Fibroblast of skin of abdomen (primary cell): ENCODE data around the gene GALNT9. TPM values are rescaled to one million over a fixed set of nuclear protein-coding genes. Genes with fewer than 3 reads are reported as not detected.
"Not testable (repeated sequence)": the region's sequence is repeated elsewhere in the genome, so short reads cannot be mapped to it uniquely, and the experiment has no call there.

Experiments used
- DNase-seq: peaks from one replicate; pipeline ENCODE4 v3.0.0-alpha.2; 2013
- polyA plus RNA-seq, 2 experiments: library from polyadenylated mRNA; unstranded; fragments of 120-200 nt; gene quantifications; one replicate each; pipeline ENCODE4 v1.2.1, GENCODE V29; 2013; ENCODE audit not compliant: insufficient read length in 2 of 2

GALNT9 gene
- 0.19 TPM for polyA plus RNA-seq (2013, experiment 1 of 2; ENCODE audit: insufficient read length)
- 0.22 TPM for polyA plus RNA-seq (2013, experiment 2 of 2; ENCODE audit: insufficient read length)

DNA sequence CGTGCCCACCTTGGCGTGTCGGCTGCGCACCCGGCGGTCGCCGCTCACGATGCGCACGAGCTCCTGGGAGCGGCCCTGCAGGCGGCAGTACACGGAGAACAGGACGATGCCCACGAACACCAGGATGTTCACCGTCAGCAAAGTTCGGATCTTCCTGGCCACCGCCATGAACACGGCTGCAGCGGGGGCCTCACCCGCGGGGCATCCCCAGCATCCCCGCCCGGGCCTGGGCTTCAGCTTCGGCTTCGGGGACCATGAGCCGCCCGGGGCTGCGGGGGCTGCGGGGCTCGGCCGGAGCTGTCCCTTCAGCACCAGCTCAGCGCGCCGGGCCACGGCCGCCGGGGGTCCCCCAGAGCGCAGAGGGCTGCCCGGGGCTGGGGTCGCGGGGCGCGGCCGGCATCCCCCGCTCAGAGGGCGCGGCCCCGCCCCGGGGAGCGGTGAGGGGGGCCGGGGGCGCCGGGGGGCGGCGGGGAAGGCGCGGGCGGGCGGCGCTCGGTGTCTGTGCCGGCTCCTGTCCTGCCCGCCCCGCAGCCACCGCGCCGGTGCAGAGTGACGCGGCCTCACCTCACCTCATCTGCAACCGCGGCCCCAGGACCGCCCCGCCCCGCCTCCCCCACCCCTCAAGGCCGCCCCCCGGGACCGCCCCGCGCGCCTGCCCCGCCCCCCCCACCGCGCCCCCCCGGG is at the start of gene GALNT9:
Gene GALNT9, minus strand, starts transcription at position 554 of the 684 bp plus-strand sequence. Its CDS starts 386 bp downstream, at position 168.
- DNase-seq: peak; percentile 4

DNA sequence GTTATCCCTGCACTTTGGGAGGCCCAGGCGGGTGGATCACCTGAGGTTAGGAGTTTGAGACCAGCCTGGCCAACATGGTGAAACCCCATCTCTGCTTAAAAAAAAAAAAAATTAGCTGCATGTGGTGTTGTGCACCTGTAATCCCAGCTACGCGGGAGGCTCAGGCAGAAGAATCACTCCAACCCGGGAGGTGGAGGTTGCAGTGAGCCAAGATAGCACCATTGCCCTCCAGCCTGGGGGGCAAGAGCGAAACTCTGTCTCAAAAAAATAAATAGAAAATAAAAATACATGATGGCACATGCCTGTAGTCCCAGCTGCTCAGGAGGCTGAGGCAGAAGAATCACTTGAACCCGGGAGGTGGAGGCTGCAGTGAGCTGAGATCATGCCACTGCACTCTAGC is 49.7 kb upstream of the GALNT9 start:
- not testable (repeated sequence) for DNase-seq

DNA sequence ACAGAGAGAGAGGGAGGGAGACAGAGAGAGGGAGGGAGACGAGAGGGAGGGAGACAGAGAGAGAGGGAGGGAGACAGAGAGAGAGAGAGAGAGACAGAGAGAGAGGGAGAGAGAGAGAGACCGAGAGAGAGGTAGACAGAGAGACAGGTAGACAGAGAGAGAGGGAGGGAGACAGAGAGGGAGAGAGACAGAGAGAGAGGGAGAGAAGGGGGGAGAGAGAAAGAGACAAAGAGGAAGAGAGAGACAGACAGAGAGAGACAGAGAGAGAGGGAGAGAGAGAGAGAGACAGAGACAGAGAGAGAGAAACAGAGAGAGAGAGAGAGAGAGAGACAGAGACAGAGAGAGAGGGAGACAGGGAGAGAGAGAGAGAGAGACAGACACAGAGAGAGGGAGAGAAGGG is 47.8 kb upstream of the GALNT9 start:
- no peak for DNase-seq

DNA sequence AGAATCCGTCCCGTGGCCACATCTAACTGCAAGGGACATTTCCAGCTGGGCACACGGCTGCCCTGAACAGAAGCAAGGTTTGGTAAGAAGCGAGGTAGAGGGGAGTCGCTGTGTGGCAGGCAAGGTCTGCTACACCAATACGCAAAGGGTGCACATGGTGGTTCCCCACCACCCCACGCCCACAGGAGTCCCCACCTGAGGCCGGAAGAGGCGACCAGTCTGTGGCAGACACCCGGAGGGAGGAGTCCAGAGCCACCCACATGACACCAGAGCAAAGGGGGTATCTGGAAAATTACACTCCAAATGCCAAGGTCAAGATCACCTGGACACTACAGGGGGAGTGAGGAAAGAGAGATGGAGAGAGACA is 47.1 kb upstream of the GALNT9 start:
- DNase-seq: no peak

DNA sequence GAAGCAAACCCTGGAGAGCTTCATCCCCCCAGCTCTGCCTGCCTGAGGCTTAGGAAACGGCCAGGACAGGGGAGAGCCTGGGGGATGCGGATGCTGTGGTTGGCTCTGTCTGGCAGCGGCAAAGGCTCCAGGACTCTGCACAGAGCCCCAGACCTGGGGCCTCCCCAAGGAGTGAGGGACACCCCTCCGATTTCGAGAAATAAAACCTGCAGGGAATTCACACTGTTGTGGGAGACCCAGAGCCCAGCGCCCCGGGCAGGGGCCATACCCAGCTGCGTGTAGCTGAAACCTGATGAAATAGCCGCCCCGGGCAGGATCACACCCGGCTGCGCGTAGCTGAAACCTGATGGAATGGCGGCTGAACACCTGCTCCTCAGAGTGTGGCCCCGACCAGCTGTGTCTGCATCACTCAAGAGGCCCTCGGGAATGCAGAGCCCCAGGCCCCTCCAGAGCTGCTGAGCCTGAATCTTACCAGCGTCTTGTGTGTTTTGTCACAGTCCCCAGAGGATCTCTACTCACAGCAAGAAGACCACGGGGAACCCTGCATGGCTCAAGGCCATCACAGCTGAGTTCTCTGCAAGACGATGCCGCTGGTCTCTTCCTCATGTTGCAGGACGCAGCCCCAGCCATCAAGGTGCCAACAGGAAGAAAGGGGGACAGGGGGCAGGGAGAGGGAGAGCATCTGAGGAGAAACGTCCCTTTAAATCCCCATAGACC is 46.5 kb upstream of the GALNT9 start:
- DNase-seq: no peak

DNA sequence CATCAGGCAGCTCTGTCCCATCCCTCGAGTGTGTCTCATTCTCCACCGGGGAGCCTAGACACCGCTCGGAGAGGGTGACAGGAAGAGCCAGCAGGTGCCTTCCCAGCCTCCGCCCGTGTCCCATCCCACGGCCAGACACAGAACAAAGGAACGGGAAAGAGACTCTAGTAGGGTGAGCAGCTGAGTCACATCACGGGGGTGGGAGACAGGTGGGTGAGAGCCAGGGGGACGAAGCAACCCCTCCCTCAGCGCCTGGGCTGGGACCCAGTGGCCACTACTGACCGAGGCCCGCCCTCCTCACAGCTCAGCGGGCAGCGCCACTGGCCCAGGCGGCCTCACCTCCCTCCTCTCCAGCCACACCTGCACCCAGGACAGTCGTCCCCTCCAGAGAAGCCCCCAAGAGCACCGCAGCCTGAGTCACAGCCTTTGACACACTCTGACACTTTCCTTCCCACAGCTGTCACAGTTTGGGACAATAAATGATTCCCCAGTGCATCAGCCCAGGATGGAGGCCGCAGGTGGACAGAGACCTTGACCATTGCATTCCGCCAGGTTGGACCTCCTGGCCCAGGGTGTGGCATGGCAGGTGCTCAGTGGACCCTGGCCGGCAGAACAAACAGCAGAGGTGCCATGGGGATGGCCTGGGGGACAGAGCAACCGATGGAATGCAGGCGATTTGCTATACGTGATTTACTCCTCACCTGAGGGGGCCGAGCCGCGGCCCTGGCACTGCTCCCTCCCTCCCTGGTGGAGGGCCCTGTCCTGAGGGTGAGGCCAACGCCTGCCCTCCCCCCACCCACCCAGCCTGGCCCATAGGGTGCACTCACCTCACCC is 45.4 kb upstream of the GALNT9 start:
- DNase-seq: no peak

DNA sequence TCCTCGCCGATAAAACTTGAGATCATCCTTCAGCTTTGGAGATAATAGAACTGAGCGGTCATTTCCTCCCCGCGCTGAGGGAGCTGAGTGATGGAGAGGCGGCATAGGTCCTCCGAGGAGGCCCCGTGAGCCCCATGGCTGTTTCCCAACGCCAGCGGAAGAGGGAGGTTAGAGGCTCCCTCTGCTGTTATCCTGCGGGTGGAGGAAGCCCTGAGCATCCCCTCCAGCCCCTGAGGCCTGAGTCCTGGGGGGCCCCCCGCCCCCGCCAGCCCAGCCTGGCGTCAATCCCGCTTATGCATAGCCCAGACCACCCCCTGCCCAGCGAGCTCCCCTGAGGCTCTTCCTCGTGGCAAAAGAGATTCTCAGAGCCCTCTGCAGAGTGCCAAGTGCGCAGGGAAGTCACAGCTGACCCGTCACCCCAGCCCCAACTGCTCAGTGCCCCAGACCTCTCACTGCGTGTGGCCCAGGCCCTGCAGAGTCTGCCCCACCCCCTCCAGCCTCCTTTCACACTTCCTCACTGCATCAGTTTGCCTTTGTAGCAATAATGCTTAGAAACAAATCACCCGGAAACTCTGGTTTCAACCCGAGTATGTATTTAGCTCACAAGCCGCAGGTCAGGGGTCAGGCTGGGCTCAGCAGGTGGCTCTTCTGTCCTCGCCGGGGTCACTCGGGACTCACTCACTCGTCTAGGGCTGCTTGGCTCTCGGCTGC is 44.7 kb upstream of the GALNT9 start:
- no peak for DNase-seq

DNA sequence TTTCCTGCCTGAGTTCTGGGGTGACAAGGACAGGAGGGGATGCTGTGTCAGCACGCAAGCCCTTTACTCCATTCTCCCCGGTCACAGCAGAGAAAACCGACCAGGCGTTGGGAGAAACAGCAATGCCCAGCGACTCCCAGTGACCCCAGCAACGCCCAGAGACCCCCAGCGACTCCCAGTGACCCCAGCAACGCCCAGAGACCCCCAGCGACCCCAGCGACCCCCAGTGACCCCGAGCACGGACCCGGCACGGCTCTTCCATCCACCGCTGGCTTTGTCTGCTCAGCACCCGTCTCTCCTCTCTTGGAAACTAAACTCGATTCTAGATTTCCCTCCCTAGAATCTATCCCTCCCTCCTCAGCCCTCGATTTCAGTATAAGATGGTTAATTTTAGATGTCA is 38.5 kb upstream of the GALNT9 start:
- no peak for DNase-seq

DNA sequence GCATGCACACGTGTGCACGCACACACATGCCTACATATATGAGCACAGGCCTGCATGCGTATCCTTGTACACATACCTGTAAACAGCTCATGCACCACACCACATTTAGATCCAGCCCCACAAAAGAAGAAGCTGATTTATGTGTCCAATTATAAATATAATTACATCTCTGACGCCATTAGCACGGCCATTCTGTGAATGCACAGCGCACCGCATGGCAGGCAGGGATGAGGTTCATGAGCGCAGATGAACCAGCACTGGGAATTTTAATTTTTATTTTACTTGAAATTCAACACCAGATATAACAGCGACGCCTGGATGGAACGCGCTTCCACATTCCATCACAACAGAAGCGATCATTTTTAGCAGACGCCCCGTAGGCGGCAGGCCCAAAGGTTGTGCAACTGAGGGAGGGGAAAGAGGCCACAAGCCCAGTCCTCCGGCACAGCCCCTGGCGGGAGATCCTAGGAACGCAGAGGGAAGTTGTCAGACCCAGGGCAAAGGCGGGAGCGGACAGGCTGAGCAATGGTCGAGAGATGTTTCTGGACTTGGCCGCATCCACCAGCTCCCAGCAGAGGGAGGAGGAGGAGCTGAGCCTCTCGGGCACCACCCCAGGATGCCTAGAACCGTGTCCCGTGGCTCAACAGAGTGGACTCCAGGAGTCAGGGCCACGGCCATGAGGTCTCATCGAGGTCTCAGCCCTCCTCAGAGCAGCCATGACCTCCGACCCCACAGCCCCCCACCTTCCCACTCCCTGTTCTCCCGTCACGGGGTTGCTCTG is 37.9 kb upstream of the GALNT9 start:
- no peak for DNase-seq

DNA sequence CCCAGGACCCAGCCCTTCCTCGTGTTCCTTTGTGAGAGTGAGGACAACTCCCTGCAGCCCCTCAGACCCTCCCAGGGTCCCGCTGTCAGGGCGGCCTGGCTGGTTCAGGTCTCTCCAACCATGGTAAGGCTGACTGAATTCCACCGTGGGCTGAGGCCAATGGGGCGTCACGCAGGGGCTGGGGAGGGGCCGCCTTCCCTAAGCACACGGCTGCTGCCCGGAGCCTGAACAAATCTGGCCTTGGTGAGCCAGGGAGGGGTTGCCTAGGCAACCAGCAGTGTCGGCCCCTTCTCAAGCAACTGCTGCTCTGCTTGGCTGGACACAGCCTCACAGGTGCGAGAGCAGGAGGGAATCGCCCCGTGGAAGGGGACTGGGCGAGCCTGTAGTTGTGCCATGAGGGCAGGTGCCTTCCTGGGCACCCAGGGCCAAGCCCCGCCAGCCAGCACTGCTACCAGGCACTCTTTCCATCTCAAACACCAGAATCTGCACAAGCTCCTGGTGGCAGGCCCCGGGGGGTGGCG is 37.0 kb upstream of the GALNT9 start:
- DNase-seq: no peak

DNA sequence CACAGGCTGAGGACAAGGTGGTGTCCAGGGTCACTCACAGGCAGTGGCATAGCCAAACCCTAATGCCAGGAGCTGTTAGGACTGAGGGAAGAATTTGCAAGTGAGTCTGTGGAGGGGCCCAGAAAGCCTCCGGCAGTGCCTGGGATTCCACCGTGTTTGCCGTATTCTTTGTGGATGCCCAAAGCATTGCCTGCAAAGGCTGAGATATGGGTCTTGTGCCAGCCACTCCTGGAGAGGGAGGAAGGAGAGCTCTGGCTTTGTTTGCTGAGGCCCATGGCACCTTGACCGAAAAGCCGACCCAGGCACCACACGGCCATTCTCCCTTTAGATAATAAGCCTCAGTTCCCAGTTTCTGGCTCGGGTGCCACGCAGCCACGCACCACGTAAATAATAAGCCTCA is 35.8 kb upstream of the GALNT9 start:
- DNase-seq: no peak

DNA sequence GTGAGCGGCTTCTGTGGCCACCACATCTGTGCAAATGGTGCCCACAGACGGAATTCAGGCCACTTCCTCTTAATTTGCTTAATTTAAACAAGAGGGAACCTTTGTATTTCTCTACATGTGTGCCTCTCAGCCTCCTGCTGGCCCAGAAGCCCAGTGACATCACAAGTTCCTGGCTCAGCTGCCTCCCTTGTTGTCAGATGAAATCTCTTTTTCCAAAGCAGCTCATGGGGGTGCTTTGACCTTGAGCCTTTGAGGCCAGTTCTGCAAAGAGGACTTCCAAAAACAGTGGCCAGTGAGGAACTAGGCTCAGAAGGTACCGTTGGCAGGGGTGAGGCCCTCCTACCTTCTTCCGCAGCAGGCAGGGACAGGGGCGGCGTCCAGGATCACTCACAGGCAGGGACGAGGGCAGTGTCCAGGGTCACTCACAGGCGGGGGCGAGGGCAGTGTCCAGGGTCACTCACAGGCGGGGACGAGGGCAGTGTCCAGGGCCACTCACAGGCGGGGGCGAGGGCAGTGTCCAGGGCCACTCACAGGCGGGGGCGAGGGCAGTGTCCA is 35.0 kb upstream of the GALNT9 start:
- no peak for DNase-seq

DNA sequence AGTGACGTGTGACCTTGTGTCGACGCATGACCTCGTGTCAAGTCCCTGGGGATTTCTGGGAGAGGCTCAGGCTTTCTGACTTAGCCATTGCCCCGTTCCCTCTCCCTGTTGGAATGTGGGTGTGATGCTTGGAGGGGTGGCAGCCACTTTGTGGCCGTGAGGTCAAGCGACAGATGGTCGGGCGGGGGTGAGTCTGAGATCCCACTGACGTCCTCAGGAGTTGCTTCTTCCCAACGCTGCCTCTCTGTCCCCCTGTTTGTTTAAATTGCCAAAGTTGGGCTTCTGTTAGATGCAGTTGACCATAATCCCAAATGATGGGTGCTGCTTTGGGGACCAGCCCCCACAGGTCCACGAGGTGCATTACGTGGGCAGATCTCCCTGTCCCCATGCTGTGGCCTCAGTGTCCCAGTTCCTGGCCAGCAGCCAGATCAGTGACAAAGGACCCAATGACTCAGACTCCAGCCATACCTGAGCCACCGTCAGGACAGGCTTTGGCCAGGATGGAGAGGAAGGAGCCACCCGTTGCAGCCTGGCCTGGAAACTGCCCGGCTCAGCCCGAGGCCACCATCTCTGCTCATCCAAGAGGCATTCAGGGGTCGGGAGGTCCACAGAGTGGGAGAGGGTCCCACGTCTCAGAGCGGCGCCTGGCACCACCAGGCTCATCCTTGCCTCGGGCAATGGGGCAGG is 34.4 kb upstream of the GALNT9 start:
- DNase-seq: no peak

DNA sequence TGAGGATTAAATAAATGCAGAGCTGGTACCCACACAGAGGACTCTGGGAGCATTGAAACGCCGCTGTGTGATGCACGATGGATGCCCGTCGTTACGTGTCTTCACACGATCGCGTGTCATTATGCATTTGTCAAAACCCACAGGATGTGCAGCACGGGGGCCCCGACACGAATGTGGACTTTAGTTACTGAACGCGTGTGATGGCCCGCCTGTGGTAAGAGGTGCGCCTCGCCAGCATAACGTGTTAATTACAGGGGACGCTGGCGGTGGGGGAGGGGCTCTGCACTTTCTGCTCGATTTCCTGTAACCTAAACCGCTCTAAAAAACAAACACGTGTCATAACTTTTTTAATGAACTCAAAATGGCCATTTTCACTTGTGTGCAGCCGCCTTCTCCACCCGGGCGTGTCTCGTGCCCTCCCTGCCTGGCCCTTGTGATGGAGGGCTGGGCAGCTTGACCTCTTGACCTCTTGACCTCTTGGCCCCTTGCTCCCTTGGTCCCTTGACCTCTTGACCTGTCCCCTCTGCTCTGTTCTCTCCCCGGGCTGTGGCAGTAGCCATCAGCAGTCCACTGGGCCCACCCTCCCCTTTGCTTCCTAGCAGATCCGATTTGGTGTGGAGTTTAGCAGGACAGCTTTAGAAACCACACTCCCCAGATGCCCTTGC is 33.7 kb upstream of the GALNT9 start:
- no peak for DNase-seq

DNA sequence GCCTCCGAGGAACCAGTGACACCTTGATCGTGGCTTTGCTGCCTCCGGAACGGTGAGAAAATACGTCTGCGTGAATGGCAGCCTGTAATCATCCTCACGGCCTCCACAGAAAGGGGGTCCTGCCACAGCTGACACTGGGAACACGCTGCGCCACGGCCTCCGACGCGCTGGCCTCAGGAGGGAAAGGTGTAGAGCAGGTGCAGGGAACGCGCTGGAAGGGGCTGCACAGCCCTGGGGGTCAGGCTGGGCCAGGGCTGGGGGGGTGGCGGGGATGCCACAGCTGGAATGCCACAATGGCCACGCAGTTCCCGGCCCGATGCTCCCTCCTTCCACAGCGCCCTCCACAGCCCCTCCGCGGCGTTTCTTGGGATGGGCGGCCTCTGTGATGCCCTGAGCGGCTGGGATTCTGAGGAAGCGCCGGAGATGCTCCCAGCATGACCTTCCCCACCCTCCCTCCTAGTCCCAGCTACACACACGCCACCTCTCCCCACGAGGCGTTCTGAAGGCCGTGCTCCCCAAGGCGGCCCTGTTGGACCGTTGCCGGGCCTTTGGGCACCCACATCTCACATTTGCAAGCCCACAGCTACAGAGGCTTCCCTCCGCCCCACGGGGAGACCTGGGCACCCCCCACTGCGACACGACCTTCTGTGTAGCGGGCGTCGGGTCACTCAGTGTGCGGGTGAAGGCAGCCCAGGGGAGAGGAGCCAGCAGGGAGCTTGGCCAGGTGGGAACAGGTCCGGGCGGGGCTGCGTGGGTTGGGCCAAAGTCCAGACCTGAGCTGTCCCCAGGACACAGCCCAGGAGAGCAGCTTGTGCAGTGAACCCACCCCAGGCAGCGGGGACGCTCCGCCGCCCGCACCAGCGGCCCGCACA is 31.8 kb upstream of the GALNT9 start:
- DNase-seq: no peak

DNA sequence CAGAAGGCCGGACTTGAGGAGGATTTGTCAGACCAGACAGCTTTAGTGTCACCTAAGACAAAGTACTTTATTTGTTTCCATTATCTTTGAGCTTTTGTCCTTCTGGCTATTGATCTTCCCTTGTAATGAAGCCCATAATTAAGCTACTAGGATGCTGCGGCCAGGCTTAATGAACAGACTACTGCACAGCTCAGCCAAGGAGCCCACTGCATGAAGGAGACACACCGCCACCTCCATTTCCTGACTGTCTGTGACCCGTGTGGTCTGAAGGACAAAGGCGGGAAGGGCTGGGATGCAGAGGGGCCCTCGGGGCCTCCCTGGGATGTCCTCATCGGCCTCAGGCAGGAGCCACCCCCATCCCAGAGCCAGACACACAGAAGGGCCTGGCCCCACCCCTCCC is 31.0 kb upstream of the GALNT9 start:
- DNase-seq: no peak

DNA sequence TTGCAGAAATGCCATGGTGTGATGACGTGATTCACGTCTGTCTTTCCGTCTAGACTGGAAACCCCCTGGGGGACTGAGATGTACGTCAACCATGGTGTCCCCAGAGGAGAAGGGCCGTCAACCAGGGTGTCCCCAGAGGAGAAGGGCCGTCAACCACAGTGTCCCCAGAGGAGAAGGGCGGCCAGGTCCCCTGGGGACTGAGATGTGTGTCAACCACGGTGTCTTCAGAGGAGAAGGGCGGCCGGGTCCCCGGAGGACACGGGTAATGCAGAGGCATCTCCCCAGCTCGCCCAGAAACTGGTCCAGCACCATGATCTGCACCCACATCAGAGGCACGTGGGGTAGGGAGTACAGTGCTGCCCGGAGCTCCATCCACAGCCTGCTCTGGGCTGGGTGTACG is 30.6 kb upstream of the GALNT9 start:
- DNase-seq: no peak

DNA sequence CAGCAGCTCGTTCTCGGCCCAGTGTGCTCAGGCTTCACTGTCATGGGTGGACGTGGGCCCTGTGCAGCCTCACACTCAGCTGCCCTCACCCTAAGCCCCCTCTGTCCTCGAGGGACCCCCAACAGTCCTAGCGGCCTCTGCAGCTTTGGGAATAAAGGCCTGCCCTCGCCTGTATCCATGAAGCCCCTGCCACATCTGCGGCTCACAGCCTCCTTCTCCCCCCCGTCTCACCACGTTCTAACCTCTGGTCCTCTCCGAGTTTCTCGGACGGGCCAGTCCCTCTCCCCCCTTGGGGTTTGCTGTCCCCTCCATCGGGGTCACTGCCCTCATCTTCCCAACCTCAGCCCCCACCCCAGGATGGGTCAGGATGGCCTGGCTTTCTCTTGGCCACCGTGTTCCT is 30.2 kb upstream of the GALNT9 start:
- DNase-seq: no peak
